ENCODE results near the gene IGFBP5.
A peak's percentile ranks its signal among the peaks of the same experiment; 100 is the strongest.

IGFBP5 gene

DNA sequence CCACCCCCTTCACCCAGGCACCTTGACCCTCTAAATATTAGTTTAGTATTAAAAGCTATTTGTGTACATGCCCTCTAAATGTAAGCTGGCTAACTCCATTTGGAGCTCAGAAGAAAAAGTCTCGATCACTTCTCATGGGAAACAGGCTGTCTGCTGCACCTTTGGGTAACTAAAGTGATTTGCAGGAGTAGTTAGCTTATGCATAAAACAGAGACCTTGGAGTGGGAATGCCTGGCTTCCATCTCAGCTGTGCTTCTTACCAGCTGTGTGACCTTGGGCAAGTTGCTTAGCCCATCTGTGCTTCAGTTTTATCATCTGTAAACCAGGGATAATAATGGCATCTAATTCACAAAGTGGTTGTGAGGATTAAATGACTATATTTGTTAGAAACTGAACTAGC is 32.2 kb downstream of the IGFBP5 start:
- no peak for DNase-seq

DNA sequence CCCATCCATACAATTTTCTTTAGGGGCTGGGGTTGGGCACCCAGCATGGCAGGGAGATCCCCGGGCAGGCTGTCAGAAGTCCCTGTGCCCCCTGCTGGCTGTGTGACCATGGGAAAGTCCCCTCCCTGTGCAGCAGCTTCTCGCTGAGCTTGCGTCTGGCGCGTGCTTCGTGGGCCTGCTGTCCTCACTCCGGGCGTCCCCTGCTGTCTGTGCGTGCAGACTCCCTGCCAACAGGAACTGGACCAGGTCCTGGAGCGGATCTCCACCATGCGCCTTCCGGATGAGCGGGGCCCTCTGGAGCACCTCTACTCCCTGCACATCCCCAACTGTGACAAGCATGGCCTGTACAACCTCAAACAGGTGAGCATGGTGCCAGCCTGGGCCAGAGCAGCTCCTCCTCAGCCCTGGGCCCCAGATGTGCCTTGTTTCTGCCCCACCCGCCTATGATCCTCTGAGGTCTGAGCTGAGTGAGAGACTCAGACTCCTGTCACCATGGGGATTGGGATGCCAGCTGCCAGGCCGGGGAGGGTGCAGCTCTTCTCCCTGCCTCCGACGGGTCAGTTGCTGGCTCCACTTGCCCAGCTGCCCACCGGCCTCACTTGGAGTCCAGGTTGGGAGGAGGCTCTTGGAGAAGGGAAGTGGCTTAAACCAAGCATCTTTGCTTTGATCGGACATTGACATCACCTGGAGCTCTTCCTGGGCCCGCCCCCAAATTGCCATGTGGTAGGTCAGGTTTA is 33.5 kb downstream of the IGFBP5 start:
- DNase-seq, result no peak

DNA sequence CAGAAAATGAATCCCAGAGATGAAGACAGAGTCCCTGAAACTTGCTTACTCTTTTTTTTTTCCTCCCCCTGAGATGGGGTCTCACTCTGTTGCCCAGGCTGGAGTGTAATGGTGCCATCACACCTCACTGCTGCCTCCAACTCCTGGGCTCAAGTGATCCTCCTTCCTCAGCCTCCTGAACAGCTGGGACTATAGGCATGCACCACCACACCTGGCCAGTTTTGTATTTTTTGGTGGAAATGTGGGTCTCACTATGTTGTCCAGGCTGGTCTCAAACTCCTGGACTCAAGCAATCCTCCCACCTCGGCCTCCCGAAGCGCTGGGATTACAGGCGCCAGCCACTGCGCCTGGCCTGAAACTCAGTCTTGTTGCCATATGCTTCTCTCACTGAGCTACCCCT is 34.3 kb downstream of the IGFBP5 start:
- DNase-seq, result no peak

DNA sequence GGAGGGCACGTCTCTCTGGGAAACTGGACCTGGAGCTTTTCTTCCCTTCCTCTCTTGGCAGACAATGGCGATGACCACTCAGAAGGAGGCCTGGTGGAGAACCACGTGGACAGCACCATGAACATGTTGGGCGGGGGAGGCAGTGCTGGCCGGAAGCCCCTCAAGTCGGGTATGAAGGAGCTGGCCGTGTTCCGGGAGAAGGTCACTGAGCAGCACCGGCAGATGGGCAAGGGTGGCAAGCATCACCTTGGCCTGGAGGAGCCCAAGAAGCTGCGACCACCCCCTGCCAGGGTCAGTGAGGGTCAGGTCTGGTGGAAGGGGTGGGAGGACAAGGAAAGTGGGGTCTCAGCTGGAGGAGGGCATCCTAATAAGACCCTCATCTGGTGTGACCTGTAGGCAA is 34.9 kb downstream of the IGFBP5 start:
- DNase-seq, result no peak

DNA sequence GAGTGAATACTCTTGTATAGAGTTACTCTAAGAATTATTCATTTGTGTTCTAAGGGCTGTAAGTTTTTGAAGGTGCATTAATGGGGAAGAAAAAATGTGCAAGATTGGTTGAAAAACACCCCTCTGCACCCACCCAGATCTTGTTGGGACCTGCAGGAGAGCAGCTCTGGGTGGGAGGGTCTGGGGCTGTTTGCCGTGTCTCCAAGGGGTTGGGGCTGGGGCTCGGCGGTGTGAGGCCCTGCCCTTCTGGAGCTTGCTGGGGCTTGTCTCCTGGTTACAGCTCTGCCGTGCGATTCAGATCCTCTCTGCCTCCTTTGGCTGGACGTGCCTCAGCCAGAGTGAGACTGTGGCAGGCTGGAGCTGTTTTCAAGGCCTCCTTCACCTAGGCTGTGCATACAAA is 36.1 kb downstream of the IGFBP5 start:
- DNase-seq, result no peak

DNA sequence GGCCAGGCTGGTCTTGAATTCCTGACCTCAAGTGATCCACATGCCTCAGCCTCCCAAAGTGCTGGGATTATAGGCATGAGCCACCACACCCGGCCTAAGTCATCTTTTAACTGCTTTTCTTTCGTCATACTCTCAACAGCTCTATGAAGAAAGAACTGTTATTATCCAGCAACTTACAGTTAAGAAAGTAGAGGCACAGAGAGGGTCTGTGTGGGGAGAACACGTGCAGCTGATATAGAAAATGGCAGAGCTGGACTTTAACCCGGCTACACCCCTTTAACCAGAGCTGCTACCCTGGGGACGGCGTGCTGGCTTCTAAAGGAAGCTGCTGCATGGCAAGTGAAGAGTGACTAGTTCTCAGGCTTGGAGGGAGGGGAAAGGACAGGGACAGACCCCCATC is 36.6 kb downstream of the IGFBP5 start:
- DNase-seq, result no peak

DNA sequence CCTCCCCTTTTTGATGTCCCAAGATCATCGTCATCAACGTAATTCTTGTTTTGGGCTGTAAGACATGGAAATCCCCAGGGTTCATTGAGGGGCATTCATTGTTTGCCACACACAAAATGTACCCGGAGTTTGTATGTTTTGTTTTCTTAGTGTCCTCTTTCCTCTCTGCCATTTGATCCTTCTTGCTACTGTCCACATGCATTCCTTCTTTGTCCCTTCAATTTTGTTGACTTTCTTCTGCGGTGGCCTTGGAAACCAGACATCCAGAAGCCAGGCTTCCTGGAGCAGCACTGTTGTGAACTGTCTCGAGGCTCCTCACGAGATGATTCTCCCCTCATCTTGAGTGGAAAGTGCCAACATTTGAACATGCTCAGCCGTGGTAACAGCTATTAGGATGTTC is 37.4 kb downstream of the IGFBP5 start:
- DNase-seq, result no peak

DNA sequence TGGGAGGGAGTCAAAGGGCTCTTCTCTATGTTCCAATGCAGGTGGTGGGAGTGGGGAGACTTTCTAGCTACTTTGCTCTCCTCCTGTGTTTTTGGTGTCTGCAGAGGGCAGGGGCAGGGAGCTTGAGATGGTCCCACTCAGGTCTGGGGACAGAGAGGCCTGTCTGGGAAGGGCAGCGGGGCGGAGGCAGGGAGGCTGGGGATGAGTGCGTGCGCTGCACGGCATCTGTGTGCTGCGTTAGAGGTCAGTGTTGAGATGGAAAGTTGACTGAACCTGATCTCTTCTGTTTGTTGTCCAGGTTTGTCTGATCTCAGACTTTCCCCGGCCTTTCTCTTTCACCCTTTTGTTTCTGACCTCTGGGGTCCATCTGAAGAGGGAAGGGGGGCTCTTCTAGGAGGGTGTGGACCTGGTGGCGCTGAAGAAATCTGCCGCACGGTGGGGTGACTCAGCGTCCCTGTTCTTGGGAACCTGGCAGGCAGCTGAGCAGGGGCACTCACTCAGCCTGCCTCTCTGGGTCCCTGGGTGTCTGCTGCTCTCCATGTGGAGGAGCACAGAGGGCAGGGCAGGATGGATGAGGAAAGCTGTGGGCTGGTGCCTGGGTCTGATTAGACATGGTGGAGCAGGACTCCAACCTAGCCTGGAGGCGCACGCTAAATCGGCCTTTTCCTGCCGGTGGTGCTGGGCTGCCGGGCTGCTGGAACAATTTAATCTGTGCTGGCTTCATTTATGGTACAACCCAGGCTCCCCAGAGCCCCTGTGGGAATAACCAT is 38.1 kb downstream of the IGFBP5 start:
- DNase-seq, result no peak

DNA sequence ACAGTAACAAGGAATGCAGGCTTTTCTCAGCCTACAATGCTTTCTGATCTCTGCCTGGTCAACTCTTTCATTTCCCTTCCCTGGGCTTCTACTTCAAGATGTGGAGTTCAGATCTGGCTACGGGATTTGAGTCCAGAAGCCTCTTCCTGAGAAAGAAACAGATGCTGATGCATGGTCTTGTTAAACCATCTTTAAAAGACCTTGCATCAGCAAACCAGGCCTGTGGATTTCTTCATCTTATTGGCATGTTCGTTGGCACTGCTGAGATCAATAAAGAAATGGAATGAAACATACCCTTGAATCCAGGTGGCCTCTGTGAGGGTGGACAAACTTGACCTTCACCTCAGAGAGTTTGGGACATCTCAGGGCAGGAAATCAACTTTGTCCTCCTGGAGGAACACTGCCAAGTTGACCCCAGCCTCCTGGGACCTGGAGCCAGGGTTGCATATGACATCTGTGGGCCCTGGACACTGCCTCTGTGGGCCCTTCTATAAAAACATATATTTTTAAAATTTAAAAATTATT is 40.8 kb downstream of the IGFBP5 start:
- DNase-seq, result no peak

DNA sequence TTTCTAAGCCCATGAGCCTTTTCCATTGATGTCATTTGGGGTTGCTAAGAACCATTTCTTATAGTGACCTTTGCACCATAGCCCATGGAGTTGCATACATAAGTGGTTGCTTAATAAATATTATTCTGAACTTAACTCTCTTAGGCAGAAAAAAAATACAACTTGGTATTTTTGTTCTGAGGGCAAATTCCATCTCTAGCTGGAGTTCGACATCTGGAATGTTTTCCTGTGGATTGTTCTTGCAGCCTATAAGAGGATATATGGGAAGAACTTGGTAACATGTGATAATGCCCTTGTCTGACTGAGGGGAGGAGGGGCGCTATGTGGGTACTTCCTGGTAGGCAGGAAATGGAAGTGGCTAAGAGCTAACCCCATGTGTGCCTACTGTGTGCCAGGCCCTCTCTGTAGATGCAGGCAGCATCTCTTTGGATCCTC is 41.4 kb downstream of the IGFBP5 start:
- peak in 1 of 5 experiments; percentile 41 for DNase-seq

DNA sequence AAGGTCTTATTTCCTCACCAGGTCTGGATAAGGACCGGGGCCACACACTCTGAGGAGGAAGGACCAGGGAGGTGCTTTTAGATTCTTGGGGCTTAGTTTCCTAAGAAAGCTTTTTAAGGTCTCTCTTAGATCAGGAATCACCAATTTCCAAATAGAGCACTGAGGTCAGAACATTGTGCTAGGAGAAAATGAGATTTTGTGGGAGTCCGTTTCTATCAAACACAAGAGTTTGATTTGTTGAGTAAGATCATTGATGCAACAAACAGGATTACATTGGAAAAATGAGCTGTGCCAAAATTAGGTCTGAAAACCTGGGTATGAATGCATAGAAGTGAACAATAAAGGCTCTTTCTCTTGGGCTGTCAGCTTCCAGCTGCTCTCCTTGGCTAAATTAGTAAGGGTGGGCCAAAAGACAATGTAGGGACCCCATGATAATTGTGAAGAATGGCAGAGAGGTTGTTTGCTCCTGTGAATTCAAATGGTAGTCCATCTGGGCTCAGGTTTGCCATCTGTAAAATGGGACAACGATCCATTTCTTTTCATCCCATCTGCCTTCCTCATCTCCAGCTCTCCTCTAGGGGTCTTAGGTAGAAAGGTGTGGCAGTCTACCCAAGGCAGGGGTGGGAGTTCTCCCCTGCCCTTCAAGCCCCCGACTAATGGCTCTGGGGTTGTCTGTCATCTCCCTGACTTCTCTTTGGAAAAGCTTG is 42.1 kb downstream of the IGFBP5 start:
- no peak for DNase-seq

DNA sequence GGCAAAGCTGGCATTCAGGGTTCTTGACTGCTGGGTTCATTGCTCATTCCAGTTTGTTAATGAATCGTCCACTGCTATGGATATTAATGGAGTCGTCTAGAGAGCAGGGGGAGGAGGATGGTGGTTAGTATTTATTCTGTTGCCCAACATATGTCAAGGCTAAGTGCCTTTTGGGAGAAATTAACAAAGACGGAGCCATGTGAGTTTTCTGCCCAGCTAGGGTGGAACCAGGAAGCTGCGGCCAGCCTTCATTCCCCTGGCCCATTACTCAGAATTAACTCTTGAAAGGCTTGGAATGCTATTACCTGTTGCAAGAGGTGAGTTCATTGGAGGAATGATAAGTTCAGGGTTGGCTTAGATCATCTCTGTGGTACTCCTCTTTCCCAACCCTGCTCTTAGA is 42.8 kb downstream of the IGFBP5 start:
- no peak for DNase-seq

DNA sequence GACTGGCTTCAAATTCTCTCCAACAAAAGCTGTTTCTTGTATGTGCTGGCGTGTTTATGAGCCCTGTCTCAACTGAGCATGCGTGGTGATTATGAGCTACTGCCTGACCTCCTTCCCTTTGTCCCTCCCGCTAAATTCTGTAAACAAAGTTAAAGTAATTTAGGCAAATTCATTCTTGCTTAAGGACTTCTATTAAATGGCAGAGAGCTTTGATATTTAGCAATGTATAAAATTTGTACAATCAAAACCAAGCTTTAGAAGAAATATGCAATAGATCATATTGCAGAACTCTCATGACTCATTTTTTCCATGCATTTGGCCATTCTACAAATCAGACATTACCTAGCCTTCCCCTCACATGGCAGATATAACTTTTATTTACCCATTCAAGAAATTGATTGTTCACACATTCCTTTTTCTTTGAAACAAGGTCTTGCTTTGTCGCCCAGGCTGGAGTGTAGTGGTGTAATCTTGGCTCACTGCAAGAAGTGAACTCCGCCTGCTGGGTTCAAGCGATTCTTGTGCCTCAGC is 43.9 kb downstream of the IGFBP5 start:
- DNase-seq, result no peak

DNA sequence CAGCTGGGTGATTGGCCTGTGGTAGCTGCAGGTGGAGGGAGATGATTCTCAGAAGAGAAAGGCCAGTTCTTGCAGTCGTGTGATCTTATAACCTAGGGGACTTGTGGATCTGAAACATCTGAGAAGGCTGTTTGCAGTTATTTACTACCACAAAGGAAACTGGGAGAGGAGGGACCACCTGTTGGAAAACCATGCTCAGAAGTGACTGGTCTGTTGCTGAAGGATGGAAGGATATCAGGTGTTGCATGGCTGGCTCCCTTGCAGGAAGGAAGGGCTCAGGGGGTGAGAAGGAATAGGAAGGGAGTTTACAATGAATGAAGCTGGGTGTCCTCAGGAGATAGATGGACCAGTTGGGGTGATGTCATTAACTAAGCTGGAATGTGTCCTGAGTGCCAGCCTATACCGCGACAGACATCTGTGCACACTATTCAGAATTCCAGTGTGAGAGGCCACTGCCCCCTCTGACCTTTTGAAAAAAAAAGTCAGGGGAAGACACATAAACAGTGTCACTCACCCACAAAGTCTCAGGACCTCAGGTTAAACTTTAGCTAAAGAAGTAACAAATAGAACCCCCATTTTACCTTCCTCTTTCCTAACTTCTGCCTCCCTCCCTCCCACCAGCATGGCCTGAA is 44.6 kb downstream of the IGFBP5 start:
- no peak for DNase-seq

DNA sequence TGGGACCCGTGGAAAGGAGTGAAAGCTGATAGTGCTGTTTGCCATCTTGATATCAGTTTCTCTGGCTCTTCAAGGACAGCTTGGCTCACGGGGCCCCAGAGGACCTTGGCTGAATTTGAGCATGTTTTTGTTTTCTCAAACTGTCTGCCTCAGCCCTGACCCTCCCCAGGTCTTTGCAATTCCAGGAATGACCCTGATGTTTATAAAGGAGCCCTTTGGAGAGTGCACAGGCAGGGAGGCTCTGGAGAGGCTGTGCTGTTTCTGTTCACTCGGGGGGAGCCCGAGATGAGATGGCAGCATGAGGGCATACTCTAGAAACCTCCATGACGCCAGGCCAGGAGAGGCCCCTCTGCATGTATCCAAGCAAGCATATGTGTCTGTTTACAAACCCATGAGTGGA is 45.8 kb downstream of the IGFBP5 start:
- no peak for DNase-seq

DNA sequence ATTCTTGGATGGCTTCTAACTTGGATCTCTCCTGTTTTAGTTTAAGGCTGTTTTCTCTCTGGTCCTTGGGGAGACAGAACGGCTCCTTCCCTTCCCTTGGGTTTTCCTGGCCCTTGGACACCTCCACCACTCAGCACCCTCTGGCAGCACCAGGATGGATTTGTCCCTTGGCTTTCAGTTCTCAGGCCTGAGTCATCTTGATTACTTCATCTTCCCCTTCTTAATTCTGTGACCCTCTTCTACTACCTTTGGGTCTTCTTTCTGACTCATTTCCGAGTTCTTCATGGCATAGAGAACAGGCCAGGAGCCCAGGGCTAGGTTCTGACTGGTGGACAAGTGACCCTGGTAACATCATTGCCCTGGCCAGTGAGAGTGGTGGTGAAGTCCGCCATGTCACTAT is 47.2 kb downstream of the IGFBP5 start:
- no peak for DNase-seq

DNA sequence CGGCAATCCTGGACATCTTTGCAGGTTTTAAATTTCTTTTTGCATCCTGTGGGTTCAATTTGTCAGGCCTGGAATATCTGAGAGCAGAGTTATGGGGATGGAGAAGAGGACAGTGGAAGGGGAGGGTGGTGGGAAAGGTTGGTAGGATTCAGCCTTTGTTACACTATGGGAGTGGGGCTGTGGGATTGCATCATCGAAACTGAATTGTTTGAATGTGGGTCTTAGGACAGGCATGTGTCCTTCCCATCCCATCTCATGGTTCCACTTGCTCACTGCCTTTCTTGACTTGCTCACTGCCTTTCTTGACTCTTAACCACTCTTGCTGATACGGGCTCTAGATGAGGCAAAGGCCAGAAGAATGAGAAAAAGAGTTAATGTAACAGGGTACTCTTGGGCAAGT is 49.2 kb downstream of the IGFBP5 start:
- DNase-seq, result no peak

DNA sequence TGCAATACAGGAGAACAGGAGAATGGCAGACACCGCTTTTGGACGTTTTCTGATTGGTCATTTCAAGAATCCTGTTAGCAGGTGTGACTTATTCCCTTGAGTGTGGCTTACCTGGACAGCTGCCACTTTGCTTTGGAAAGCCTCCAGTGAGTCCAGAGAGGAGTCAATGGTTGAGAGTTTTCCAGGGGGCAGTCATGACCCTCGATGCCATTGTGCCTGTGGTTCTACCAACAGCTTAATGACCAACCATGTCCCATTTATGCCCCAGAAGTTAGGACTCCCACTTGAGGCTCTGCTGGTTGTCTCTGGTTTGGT is 49.8 kb downstream of the IGFBP5 start:
- no peak for DNase-seq

DNA sequence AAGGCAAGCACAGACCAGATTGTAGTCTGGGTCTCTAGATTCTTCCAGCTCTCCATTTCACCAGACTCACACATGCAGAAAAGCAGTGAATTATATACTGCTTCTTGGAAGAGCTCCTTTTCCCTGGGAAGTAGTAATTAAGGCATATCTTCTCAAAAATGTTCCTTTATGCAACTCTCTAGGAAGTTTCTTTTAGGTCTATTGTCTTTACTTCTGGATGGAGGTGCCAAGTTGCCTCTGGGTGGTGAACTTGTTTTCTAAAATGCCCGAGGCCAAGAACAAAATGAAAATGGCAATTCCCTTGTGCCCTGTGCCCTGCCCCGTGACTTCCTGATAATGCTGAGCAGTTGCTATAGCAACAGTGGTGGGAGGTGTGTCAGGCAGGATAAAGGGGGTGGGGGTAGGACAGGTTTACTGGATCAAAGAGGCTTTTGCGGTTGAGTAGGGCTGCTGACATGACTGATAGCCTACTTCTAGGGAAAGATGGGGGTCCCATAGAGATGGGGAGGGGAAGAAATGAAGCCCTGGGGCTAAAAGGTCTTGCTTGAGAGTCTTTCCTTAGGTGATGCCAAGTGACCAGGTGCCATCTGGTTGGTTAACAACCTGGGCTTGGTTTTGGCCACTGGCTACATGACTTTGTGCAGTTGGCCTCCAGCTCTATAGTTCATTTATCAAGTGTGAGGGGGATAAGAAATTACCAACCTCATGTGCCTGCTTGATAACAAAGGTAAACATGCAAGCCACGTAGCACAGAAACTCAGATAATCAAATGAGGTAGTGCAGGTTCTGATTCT is 50.3 kb downstream of the IGFBP5 start:
- DNase-seq, result no peak

DNA sequence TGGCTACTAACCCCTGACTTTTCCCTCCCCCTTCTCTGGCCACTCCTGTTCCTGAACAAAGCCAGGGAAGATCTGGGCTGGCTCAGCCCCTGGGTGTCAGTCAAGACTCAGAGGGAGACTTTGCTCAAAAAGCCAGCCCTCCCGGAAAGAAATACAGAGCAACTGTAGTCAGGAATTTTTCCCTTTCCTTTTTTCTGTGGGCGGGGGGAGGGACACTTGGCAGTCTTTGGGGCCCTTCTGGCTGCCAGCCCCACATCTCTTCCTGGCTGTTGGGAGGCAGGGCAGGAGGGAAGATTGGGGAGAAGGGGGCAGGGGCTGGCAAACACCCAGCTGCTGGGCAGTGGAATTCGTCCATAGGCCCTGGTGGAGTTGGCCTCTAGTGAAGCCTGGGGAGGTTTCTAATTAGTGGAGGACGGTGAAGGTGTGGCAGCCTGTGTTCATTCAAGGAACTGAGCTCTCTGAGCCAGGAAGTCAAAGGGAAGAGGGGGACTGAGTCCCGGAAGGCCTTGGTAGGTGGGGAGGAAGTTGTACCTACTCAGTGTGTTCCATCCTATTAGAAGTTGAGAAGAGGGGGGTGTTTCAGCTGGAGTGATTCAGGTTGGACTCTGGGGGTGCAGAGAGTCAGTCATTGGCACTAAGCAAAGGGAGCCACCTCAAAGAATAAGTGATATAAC is 51.2 kb downstream of the IGFBP5 start:
- DNase-seq, result no peak

DNA sequence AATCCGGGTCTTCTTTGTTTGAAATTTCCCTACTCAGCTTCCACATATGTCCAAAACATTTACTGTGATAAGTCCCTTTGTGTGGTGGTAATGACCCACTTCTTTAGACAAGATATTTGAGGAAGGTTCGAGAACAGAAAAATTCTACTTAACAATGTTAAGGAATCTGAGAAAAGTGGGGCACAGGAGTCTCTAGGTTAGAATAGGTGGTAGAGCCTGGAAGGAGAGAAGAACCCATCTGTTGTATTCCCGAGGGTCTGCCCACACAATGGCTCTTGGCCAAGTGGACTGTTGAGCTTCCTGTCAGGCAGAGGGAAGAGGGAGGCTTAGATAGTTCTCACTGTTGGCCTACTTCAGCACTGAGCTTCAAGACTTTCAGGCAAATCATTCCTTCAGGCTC is 57.9 kb downstream of the IGFBP5 start:
- no peak for DNase-seq

Data from T-helper 2 cell (primary cell).